ENCODE results near the gene CAMK1D. TPM values are rescaled to one million over a fixed set of nuclear protein-coding genes. Genes with fewer than 3 reads are reported as not detected.

Gene CAMK1D
- total RNA-seq, 2 experiments from 2014 or later, result 11.9 to 15.4 TPM

GRCh38 chr10:12787297-12787696 is 437.9 kb downstream of the CAMK1D start:
- H3K9me3 Mint-ChIP-seq, result no peaks in the 10 kb centered on the region
- DNase-seq, result no peak
- no peaks in the 10 kb centered on the region for H3K27me3 Mint-ChIP-seq
- peaks cover 11% of the 10 kb centered on the region for H3K36me3 Mint-ChIP-seq
- H3K4me1 Mint-ChIP-seq, result peaks cover 3% of the 10 kb centered on the region
- H3K4me3 Mint-ChIP-seq, result no peak overlapping the region
- H3K27ac Mint-ChIP-seq, result no peak overlapping the region

- Mint-ChIP-seq H3K9me3 (no peaks in the 10 kb centered on the region), H3K27me3 (no peaks in the 10 kb centered on the region), H3K27ac (no peak overlapping the region), H3K4me1 (no peaks in the 10 kb centered on the region), H3K4me3 (no peak overlapping the region), H3K36me3 (peaks cover 10% of the 10 kb centered on the region)
- DNase-seq, result no peak
Measured at GRCh38 chr10:12788277-12788676, 438.9 kb downstream of the CAMK1D start.

GRCh38 chr10:12790270-12790669 is 440.9 kb downstream of the CAMK1D start:
- Mint-ChIP-seq H3K27me3 (no peaks in the 10 kb centered on the region), H3K36me3 (peaks cover 16% of the 10 kb centered on the region), H3K9me3 (no peaks in the 10 kb centered on the region), H3K4me1 (no peaks in the 10 kb centered on the region), H3K4me3 (no peak overlapping the region), H3K27ac (no peak overlapping the region)
- no peak for DNase-seq

GRCh38 chr10:12791728-12792127 is 442.4 kb downstream of the CAMK1D start:
- peaks cover 16% of the 10 kb centered on the region for H3K36me3 Mint-ChIP-seq
- no peaks in the 10 kb centered on the region for H3K27me3 Mint-ChIP-seq
- DNase-seq, result no peak
- H3K27ac Mint-ChIP-seq, result no peak overlapping the region
- H3K4me3 Mint-ChIP-seq, result no peak overlapping the region
- no peaks in the 10 kb centered on the region for H3K9me3 Mint-ChIP-seq
- H3K4me1 Mint-ChIP-seq, result no peaks in the 10 kb centered on the region

GRCh38 chr10:12792889-12793556 is 443.7 kb downstream of the CAMK1D start:
- no peak overlapping the region for H3K27ac Mint-ChIP-seq
- H3K9me3 Mint-ChIP-seq, result no peaks in the 10 kb centered on the region
- no peaks in the 10 kb centered on the region for H3K27me3 Mint-ChIP-seq
- H3K4me3 Mint-ChIP-seq, result no peak overlapping the region
- peaks cover 16% of the 10 kb centered on the region for H3K36me3 Mint-ChIP-seq
- no peak for DNase-seq
- no peaks in the 10 kb centered on the region for H3K4me1 Mint-ChIP-seq

- no peak overlapping the region for H3K27ac Mint-ChIP-seq
- H3K27me3 Mint-ChIP-seq, result no peaks in the 10 kb centered on the region
- no peak for DNase-seq
- no peak overlapping the region for H3K4me3 Mint-ChIP-seq
- peaks cover 12% of the 10 kb centered on the region for H3K36me3 Mint-ChIP-seq
- no peaks in the 10 kb centered on the region for H3K4me1 Mint-ChIP-seq
- no peaks in the 10 kb centered on the region for H3K9me3 Mint-ChIP-seq
Measured at GRCh38 chr10:12795315-12796110, 446.2 kb downstream of the CAMK1D start.

GRCh38 chr10:12796401-12797160 is 447.2 kb downstream of the CAMK1D start:
- H3K27ac Mint-ChIP-seq, result no peak overlapping the region
- no peak overlapping the region for H3K4me3 Mint-ChIP-seq
- H3K9me3 Mint-ChIP-seq, result no peaks in the 10 kb centered on the region

GRCh38 chr10:12797471-12798262 is 448.3 kb downstream of the CAMK1D start:
- no peak for DNase-seq
- Mint-ChIP-seq H3K4me1 (no peaks in the 10 kb centered on the region), H3K4me3 (no peak overlapping the region), H3K9me3 (no peaks in the 10 kb centered on the region), H3K27ac (no peak overlapping the region), H3K27me3 (no peaks in the 10 kb centered on the region), H3K36me3 (peaks cover 8% of the 10 kb centered on the region)

More at GRCh38 chr10:12796401-12797160, 447.2 kb downstream of the CAMK1D start:
- Mint-ChIP-seq H3K36me3 (peaks cover 8% of the 10 kb centered on the region), H3K27me3 (no peaks in the 10 kb centered on the region), H3K4me1 (no peaks in the 10 kb centered on the region)
- DNase-seq, result no peak

GRCh38 chr10:12799144-12799543 is 449.8 kb downstream of the CAMK1D start:
- no peaks in the 10 kb centered on the region for H3K36me3 Mint-ChIP-seq
- no peak overlapping the region for H3K27ac Mint-ChIP-seq
- H3K9me3 Mint-ChIP-seq, result no peaks in the 10 kb centered on the region
- no peak for DNase-seq
- H3K4me1 Mint-ChIP-seq, result no peaks in the 10 kb centered on the region
- no peak overlapping the region for H3K4me3 Mint-ChIP-seq
- H3K27me3 Mint-ChIP-seq, result no peaks in the 10 kb centered on the region

GRCh38 chr10:12799714-12800113 is 450.4 kb downstream of the CAMK1D start:
- Mint-ChIP-seq H3K9me3 (no peaks in the 10 kb centered on the region), H3K36me3 (no peaks in the 10 kb centered on the region), H3K27ac (no peak overlapping the region), H3K4me3 (no peak overlapping the region), H3K4me1 (no peaks in the 10 kb centered on the region), H3K27me3 (no peaks in the 10 kb centered on the region)
- DNase-seq, result no peak

GRCh38 chr10:12800302-12800701 is 451.0 kb downstream of the CAMK1D start:
- no peaks in the 10 kb centered on the region for H3K4me1 Mint-ChIP-seq

GRCh38 chr10:12801214-12802087 is 452.1 kb downstream of the CAMK1D start:
- H3K36me3 Mint-ChIP-seq, result no peaks in the 10 kb centered on the region
- no peaks in the 10 kb centered on the region for H3K4me1 Mint-ChIP-seq
- H3K4me3 Mint-ChIP-seq, result no peak overlapping the region
- no peak overlapping the region for H3K27ac Mint-ChIP-seq
- no peaks in the 10 kb centered on the region for H3K27me3 Mint-ChIP-seq
- no peak for DNase-seq
- no peaks in the 10 kb centered on the region for H3K9me3 Mint-ChIP-seq

More at GRCh38 chr10:12800302-12800701, 451.0 kb downstream of the CAMK1D start:
- DNase-seq, result no peak
- no peak overlapping the region for H3K4me3 Mint-ChIP-seq
- no peak overlapping the region for H3K27ac Mint-ChIP-seq
- H3K36me3 Mint-ChIP-seq, result no peaks in the 10 kb centered on the region
- H3K9me3 Mint-ChIP-seq, result no peaks in the 10 kb centered on the region
- no peaks in the 10 kb centered on the region for H3K27me3 Mint-ChIP-seq

GRCh38 chr10:12803776-12804175 is 454.4 kb downstream of the CAMK1D start:
- Mint-ChIP-seq H3K9me3 (no peaks in the 10 kb centered on the region), H3K36me3 (no peaks in the 10 kb centered on the region), H3K27me3 (no peaks in the 10 kb centered on the region), H3K4me1 (no peaks in the 10 kb centered on the region), H3K27ac (no peak overlapping the region), H3K4me3 (no peak overlapping the region)
- no peak for DNase-seq
